OCI-LY3 (cell line): ENCODE data around the gene PMF1.
"Not testable (repeated sequence)": the region's sequence is repeated elsewhere in the genome, so short reads cannot be mapped to it uniquely, and the experiment has no call there.

ENCODE experiments used
- H2AFZ ChIP-seq: fragments of 200-600, 300-600 bp; shearing (Covaris generic); 2 replicates; pipeline ENCODE4 v1.6.0; 2014; ENCODE audit warnings: antibody characterized with exemption, low read depth, low read length
- H3K27ac ChIP-seq: fragments of 200-600, 300-600 bp; sonication (generic); 2 replicates; pipeline ENCODE4 v1.5.1; 2014; ENCODE audit warnings: mild to moderate bottlenecking, low read length, moderate library complexity, mixed read lengths
- H3K27me3 ChIP-seq: fragments of 200-600, 300-600 bp; sonication (generic); 2 replicates; pipeline ENCODE4 v1.6.1; 2014; ENCODE audit warnings: low read depth, low read length, mixed read lengths
- H3K36me3 ChIP-seq: fragments of 200-600, 300-600 bp; sonication (generic); replicated peaks from 2 replicates; pipeline ENCODE3; 2014; ENCODE audit warnings: low read depth, low read length, mixed read lengths
- H3K4me1 ChIP-seq: fragments of 300-600, 200-600 bp; sonication (generic); 2 replicates; pipeline ENCODE4 v1.6.1; 2014; ENCODE audit warnings: low read length, mixed read lengths
- H3K4me2 ChIP-seq: fragments of 200-600, 300-600 bp; sonication (generic); 2 replicates; pipeline ENCODE4 v1.6.1; 2014; ENCODE audit warnings: low read length, mixed read lengths
- H3K4me3 ChIP-seq: fragments of 300-600, 200-600 bp; sonication (generic); 2 replicates; pipeline ENCODE4 v1.5.1; 2014; ENCODE audit warnings: antibody characterized with exemption, mild to moderate bottlenecking, low read length, moderate library complexity
- H3K79me2 ChIP-seq: fragments of 300-600, 200-600 bp; shearing (Covaris generic); 2 replicates; pipeline ENCODE4 v1.6.1; 2014; ENCODE audit warnings: mild to moderate bottlenecking, low read length, mixed read lengths
- H3K9ac ChIP-seq: fragments of 300-600, 200-600 bp; shearing (Covaris generic); 2 replicates; pipeline ENCODE4 v1.6.0; 2014; ENCODE audit warnings: mild to moderate bottlenecking, low read length, moderate library complexity
- H3K9me3 ChIP-seq: fragments of 200-600, 300-600 bp; shearing (Covaris generic); 2 replicates; pipeline ENCODE4 v1.6.1; 2014; ENCODE audit warnings: low read length, mixed read lengths; ENCODE audit not compliant: insufficient read depth
- H4K20me1 ChIP-seq: fragments of 200-600, 300-600 bp; sonication (generic); 2 replicates; pipeline ENCODE4 v1.6.1; 2016; ENCODE audit warnings: low read length, mixed read lengths; ENCODE audit not compliant: insufficient read depth
- EZH2phosphoT487 ChIP-seq: fragments of 200-600 bp; shearing (Covaris generic); IDR thresholded peaks from 2 replicates; pipeline ENCODE4 v1.6.1; 2018; ENCODE audit warnings: antibody characterized with exemption, mixed run types, low read depth
- TF ChIP-seq, protein P1 (sequence below): fragments of 200-600, 300-600 bp; sonication (generic); IDR thresholded peaks from 2 replicates; pipeline ENCODE4 v1.5.1; 2014; ENCODE audit warnings: antibody characterized with exemption, low read length, low read depth

PMF1 gene

DNA sequence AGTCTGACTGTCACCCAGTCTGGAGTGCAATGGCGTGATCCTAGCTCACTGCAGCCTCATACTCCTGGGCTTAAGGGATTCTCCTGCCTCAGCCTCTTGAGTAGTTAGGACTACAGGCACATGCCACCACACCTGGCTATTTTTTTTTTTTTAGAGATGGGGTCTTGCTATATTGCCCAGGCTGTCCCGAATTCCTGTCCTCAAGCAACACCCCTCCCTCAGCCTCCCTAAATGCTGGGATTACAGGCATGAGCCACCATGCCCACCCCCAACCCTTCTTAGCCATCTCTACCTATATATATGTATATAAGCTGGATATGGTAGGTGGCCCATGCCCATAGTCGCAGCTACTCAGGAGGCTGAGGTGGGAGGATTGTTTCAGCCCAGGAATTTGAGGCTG is 32.3 kb upstream of the PMF1 start:
- H3K79me2 ChIP-seq = no peaks in the 10 kb centered on the region
- no peak overlapping the region for H2AFZ ChIP-seq
- peaks cover 25% of the 10 kb centered on the region for H3K4me1 ChIP-seq
- no peaks in the 10 kb centered on the region for H3K27me3 ChIP-seq
- no peak overlapping the region for H3K4me3 ChIP-seq
- H4K20me1 ChIP-seq = no peaks in the 10 kb centered on the region
- H3K4me2 ChIP-seq = no peak overlapping the region
- TF ChIP-seq, protein P1, sequence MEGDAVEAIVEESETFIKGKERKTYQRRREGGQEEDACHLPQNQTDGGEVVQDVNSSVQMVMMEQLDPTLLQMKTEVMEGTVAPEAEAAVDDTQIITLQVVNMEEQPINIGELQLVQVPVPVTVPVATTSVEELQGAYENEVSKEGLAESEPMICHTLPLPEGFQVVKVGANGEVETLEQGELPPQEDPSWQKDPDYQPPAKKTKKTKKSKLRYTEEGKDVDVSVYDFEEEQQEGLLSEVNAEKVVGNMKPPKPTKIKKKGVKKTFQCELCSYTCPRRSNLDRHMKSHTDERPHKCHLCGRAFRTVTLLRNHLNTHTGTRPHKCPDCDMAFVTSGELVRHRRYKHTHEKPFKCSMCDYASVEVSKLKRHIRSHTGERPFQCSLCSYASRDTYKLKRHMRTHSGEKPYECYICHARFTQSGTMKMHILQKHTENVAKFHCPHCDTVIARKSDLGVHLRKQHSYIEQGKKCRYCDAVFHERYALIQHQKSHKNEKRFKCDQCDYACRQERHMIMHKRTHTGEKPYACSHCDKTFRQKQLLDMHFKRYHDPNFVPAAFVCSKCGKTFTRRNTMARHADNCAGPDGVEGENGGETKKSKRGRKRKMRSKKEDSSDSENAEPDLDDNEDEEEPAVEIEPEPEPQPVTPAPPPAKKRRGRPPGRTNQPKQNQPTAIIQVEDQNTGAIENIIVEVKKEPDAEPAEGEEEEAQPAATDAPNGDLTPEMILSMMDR = no peak
- TF ChIP-seq EZH2phosphoT487 = no peak
- H3K9me3 ChIP-seq = no peaks in the 10 kb centered on the region
- peaks cover 2% of the 10 kb centered on the region for H3K36me3 ChIP-seq
- H3K9ac ChIP-seq = no peak overlapping the region
- H3K27ac ChIP-seq = no peak overlapping the region

DNA sequence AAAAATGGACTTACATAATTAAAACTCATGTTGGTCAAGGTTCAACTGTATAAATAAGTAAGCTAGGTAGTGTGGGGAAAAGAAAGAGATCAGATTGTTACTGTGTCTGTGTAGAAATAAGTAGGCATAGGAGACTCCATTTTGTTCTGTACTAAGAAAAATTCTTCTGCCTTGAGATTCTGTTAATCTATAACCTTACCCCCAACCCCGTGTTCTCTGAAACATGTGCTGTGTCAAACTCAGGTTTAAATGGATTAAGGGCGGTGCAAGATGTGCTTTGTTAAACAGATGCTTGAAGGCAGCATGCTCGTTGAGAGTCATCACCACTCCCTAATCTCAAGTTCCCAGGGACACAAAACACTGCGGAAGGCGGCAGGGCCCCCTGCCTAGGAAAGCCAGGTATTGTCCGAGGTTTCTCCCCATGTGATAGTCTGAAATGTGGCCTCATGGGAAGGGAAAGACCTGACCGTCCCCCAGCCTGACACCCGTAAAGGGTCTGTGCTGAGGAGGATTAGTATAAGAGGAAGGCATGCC is 31.3 kb upstream of the PMF1 start:
- H3K27ac ChIP-seq, H3K4me3 ChIP-seq, H3K9me3 ChIP-seq, H3K4me2 ChIP-seq, H3K9ac ChIP-seq, H3K79me2 ChIP-seq, H3K36me3 ChIP-seq, H3K27me3 ChIP-seq, H4K20me1 ChIP-seq, H2AFZ ChIP-seq: not testable (repeated sequence)
- H3K4me1 ChIP-seq = peaks cover 15% of the 10 kb centered on the region

DNA sequence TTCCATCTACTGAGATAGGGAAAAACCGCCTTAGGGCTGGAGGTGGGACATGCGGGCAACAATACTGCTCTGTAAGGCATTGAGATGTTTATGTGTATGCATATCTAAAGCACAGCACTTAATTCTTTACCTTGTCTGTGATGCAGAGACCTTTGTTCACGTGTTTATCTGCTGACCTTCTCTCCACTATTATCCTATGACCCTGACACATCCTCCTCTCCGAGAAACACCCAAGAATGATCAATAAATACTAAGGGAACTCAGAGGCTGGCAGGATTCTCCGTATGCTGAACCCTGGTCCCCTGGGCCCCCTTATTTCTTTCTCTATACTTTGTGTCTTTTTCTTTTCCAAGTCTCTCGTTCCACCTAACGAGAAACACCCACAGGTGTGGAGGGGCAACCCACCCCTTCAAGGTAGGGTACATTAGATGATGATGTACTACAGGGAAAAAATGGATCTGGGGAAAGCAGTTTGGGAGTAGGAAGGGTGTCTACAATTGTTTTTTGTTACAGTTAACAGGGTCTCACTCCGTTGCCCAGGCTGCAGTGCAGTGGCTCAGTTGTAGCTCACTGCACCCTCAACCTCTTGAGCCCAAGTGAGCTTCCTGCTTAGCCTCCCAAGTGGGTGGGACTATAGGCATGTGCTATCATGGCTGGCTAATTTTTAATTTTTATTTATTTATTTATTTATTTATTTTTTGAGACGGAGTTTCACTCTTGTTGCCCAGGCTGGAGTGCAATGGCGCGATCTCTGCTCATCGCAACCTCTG is 30.6 kb upstream of the PMF1 start:
- peaks cover 15% of the 10 kb centered on the region for H3K4me1 ChIP-seq
- H3K27ac ChIP-seq = not testable (repeated sequence)

DNA sequence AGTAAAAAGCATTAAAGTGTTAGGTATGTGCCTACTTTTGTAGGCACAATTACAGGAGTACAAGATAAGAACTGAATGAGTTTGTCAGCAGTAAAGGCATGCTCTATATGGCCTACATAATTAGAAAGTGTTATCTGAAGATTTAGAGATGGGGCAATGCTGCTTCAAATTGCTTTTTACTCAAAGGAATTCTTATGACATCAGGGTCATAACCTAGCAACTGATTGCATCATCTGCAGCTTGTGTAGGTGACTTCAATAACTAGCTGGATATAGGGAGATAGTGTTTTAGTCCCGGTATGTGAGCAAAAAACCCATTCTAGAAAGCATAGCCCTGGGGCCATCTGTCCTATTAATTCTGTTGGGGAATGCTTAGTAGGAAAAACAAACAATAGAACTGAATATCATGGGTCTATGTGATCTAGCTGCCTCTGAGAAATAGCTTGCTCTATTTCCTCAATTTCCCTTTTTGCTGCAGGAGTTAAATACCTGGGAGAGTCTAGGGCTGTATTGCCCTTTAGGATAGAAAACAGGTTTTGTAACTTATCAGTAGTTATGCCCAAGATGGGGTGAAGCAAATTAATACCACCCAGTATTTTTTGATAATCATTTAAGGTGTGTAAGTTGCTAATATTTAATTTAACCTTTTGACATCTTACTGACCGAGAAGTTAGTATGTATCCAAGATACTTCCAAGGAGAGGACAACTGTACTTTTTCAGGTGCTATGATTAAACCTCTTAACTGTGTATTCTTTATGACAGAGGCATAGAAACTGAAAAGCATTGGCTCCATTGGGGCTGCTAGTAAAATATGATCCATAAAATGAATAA is 26.2 kb upstream of the PMF1 start:
- H3K79me2 ChIP-seq, H3K27ac ChIP-seq, H3K4me3 ChIP-seq: not testable (repeated sequence)

More for the DNA sequence above, 30.6 kb upstream of the PMF1 start:
- H2AFZ ChIP-seq, H3K9me3 ChIP-seq, H3K79me2 ChIP-seq, H3K4me3 ChIP-seq, H3K27me3 ChIP-seq, H3K9ac ChIP-seq, H3K4me2 ChIP-seq, H4K20me1 ChIP-seq, H3K36me3 ChIP-seq: not testable (repeated sequence)

DNA sequence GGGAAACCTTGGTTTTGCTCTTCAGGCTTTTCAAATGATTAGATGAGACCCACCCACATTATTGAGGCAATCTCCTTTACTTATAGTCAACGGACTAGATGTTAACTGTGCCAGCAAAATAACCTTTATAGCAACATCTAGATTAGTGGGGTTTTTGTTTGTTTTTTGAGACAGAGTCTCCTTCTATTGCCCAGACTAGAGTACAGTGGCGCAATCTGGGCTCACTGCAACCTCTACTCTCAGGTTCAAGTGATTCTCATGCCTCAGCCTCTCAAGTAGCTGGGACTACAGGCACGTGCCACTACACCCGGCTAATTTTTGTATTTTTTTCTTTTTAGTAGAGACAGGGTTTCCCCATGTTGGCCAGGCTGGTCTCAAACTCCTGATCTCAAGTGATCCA is 22.5 kb upstream of the PMF1 start:
- not testable (repeated sequence) for H3K4me2 ChIP-seq, H3K9me3 ChIP-seq, H3K4me3 ChIP-seq, H3K36me3 ChIP-seq, H3K27me3 ChIP-seq, H3K9ac ChIP-seq, H2AFZ ChIP-seq, H4K20me1 ChIP-seq, H3K27ac ChIP-seq
- H3K79me2 ChIP-seq = peaks cover 15% of the 10 kb centered on the region
- H3K4me1 ChIP-seq = peaks cover 12% of the 10 kb centered on the region

More for the DNA sequence above, 26.2 kb upstream of the PMF1 start:
- not testable (repeated sequence) for H2AFZ ChIP-seq, H3K4me2 ChIP-seq, H3K36me3 ChIP-seq, H3K9me3 ChIP-seq, H3K27me3 ChIP-seq, H3K9ac ChIP-seq, H3K4me1 ChIP-seq, H4K20me1 ChIP-seq
